Activated gamma-delta T cell treated with Interleukin-2 at 50 U/mL for 16 hours (primary cell): Measurements from ENCODE around the gene IKZF1.

ENCODE experiments used
- DNase-seq: peaks from one replicate; pipeline ENCODE4 v3.0.0-alpha.2; 2020

IKZF1 gene

GRCh38 chr7:50284296-50284695 is 20.2 kb upstream of the IKZF1 start:
- no peak for DNase-seq

GRCh38 chr7:50285269-50285668 is 19.2 kb upstream of the IKZF1 start:
- no peak for DNase-seq

GRCh38 chr7:50287129-50287528 is 17.4 kb upstream of the IKZF1 start:
- DNase-seq, result no peak

GRCh38 chr7:50292165-50292757 is 12.3 kb upstream of the IKZF1 start:
- no peak for DNase-seq

GRCh38 chr7:50292763-50293162 is 11.8 kb upstream of the IKZF1 start:
- DNase-seq, result no peak

- no peak for DNase-seq
Measured at GRCh38 chr7:50293509-50294179, 10.9 kb upstream of the IKZF1 start.

GRCh38 chr7:50295133-50295532 is 9.4 kb upstream of the IKZF1 start:
- DNase-seq, result no peak

GRCh38 chr7:50296799-50297198 is 7.7 kb upstream of the IKZF1 start:
- DNase-seq, result no peak

GRCh38 chr7:50298811-50299562 is 5.5 kb upstream of the IKZF1 start:
- no peak for DNase-seq

GRCh38 chr7:50300336-50300735 is 4.2 kb upstream of the IKZF1 start:
- no peak for DNase-seq

GRCh38 chr7:50302486-50303334 is 1.8 kb upstream of the IKZF1 start:
- DNase-seq, result no peak

- no peak for DNase-seq
Measured at GRCh38 chr7:50303335-50304128, 984 bp upstream of the IKZF1 start.

GRCh38 chr7:50304911-50305582 is 531 bp downstream of the IKZF1 start:
- peak; percentile 68 for DNase-seq

- DNase-seq, result no peak
Measured at GRCh38 chr7:50305583-50306493, 1.3 kb downstream of the IKZF1 start.

- no peak for DNase-seq
Measured at GRCh38 chr7:50306494-50307367, 2.2 kb downstream of the IKZF1 start.

GRCh38 chr7:50307368-50308032 is 3.0 kb downstream of the IKZF1 start:
- DNase-seq, result peak; percentile 65

GRCh38 chr7:50308203-50308531 is 3.7 kb downstream of the IKZF1 start:
- DNase-seq, result no peak

- no peak for DNase-seq
Measured at GRCh38 chr7:50308532-50309385, 4.2 kb downstream of the IKZF1 start.
